HEK293 (cell line): Measurements from ENCODE around the gene ARHGAP27.

Experiments used
- CTCF ChIA-PET: fragments of 350-600 bp; formaldehyde crosslinking; extraction: SDS; loops from one replicate; lab custom pipeline; 2021; ENCODE audit warnings: antibody characterized with exemption; lab: Yijun Ruan, JAX
- POLR2A ChIA-PET: fragments of 300-600 bp; formaldehyde crosslinking; extraction: SDS; loops from one replicate; lab custom pipeline; 2020; ENCODE audit warnings: antibody characterized with exemption, inconsistent platforms; lab: Yijun Ruan, JAX
- H3K27ac ChIP-seq: fragments of 200-500 bp; sonication (Bioruptor generic); 2 replicates; pipeline ENCODE4 v1.5.1; 2014; ENCODE audit warnings: low read depth, low read length, control low read depth, inconsistent platforms; ENCODE audit errors: extremely low read depth
- H3K36me3 ChIP-seq, 2 experiments: fragments of 200-500 bp in 1 of 2; sonication (Bioruptor generic) in 1 of 2; 1 replicate in 1 of 2; 2 replicates in 1 of 2; pipeline ENCODE4 v1.5.1; 2014 to 2017; ENCODE audit warnings: inconsistent platforms in 2 of 2, low read length in 2 of 2; ENCODE audit not compliant: control insufficient read depth in 2 of 2, insufficient read depth in 1 of 2
- H3K4me1 ChIP-seq: fragments of 200-500 bp; sonication (Bioruptor generic); 2 replicates; pipeline ENCODE4 v1.5.1; 2014; ENCODE audit warnings: mild to moderate bottlenecking, low read length, inconsistent platforms; ENCODE audit not compliant: control insufficient read depth, insufficient read depth
- H3K4me3 ChIP-seq: 2 replicates; pipeline ENCODE4 v1.5.1; 2011; ENCODE audit warnings: low read depth, mild to moderate bottlenecking, control low read depth, low read length, moderate library complexity
- H3K9me3 ChIP-seq: fragments of 200-500 bp; sonication (Bioruptor generic); 2 replicates; pipeline ENCODE4 v1.5.1; 2014; ENCODE audit warnings: low read depth, low read length, inconsistent platforms; ENCODE audit not compliant: control insufficient read depth, insufficient read depth
- GLIS2 ChIP-seq: fragments of 450-650 bp; formaldehyde crosslinking; IDR thresholded peaks from 2 replicates; pipeline ENCODE4 v1.5.1; 2016; ENCODE audit warnings: missing biosample characterization, missing genetic modification characterization
- HOXA7 ChIP-seq: sonication (generic); formaldehyde crosslinking; IDR thresholded peaks from 2 replicates; pipeline ENCODE4 v1.8.1; 2022; ENCODE audit warnings: missing genetic modification reagents, borderline replicate concordance
- KLF10 ChIP-seq: fragments of 450-650 bp; IDR thresholded peaks from 2 replicates; pipeline ENCODE4 v1.5.1; 2018; ENCODE audit warnings: missing biosample characterization, mild to moderate bottlenecking, missing genetic modification characterization
- KLF7 ChIP-seq: fragments of 450-650 bp; formaldehyde crosslinking; IDR thresholded peaks from 2 replicates; pipeline ENCODE4 v1.5.1; 2016; ENCODE audit warnings: missing biosample characterization, missing genetic modification characterization, borderline replicate concordance
- SP3 ChIP-seq: fragments of 450-650 bp; formaldehyde crosslinking; IDR thresholded peaks from 2 replicates; pipeline ENCODE4 v1.5.1; 2016; ENCODE audit warnings: missing biosample characterization, missing genetic modification characterization
- SP7 ChIP-seq: fragments of 450-650 bp; formaldehyde crosslinking; IDR thresholded peaks from 2 replicates; pipeline ENCODE4 v1.5.1; 2016; ENCODE audit warnings: missing biosample characterization, missing genetic modification characterization
- ZBTB11 ChIP-seq: fragments of 450-650 bp; formaldehyde crosslinking; conservative IDR thresholded peaks from 2 replicates; pipeline ENCODE4 v1.5.1; 2016; ENCODE audit warnings: low read depth, missing biosample characterization, missing genetic modification characterization
- ZBTB6 ChIP-seq: fragments of 450-650 bp; formaldehyde crosslinking; IDR thresholded peaks from 2 replicates; pipeline ENCODE4 v1.5.1; 2017; ENCODE audit warnings: missing biosample characterization, missing genetic modification characterization
- ZEB2 ChIP-seq: fragments of 450-650 bp; formaldehyde crosslinking; IDR thresholded peaks from 2 replicates; pipeline ENCODE4 v1.5.1; 2016; ENCODE audit warnings: missing biosample characterization, missing genetic modification characterization
- ZNF140 ChIP-seq: fragments of 450-650 bp; formaldehyde crosslinking; IDR thresholded peaks from 2 replicates; pipeline ENCODE4 v1.5.1; 2016; ENCODE audit warnings: missing biosample characterization, missing genetic modification characterization
- ZNF174 ChIP-seq: fragments of 450-650 bp; formaldehyde crosslinking; IDR thresholded peaks from 2 replicates; pipeline ENCODE4 v1.5.0; 2017; ENCODE audit warnings: missing biosample characterization, mild to moderate bottlenecking, missing genetic modification characterization
- ZNF248 ChIP-seq: fragments of 450-650 bp; formaldehyde crosslinking; IDR thresholded peaks from 2 replicates; pipeline ENCODE4 v1.5.1; 2017; ENCODE audit warnings: missing biosample characterization, missing genetic modification characterization
- ZNF335 ChIP-seq: fragments of 450-650 bp; formaldehyde crosslinking; conservative IDR thresholded peaks from 2 replicates; pipeline ENCODE4 v1.5.1; 2016; ENCODE audit warnings: missing biosample characterization, missing genetic modification characterization
- ZNF362 ChIP-seq: fragments of 450-650 bp; formaldehyde crosslinking; IDR thresholded peaks from 2 replicates; pipeline ENCODE4 v1.5.1; 2016; ENCODE audit warnings: missing biosample characterization, missing genetic modification characterization
- ZNF391 ChIP-seq: fragments of 450-650 bp; formaldehyde crosslinking; IDR thresholded peaks from 2 replicates; pipeline ENCODE4 v1.5.1; 2016; ENCODE audit warnings: low read depth, missing biosample characterization, missing genetic modification characterization, borderline replicate concordance
- ZNF398 ChIP-seq: fragments of 450-650 bp; formaldehyde crosslinking; IDR thresholded peaks from 2 replicates; pipeline ENCODE4 v1.5.1; 2017; ENCODE audit warnings: missing biosample characterization, missing genetic modification characterization
- ZNF416 ChIP-seq: fragments of 450-650 bp; formaldehyde crosslinking; IDR thresholded peaks from 2 replicates; pipeline ENCODE4 v1.5.1; 2016; ENCODE audit warnings: missing biosample characterization, missing genetic modification characterization
- ZNF48 ChIP-seq: fragments of 450-650 bp; formaldehyde crosslinking; IDR thresholded peaks from 2 replicates; pipeline ENCODE4 v1.5.1; 2016; ENCODE audit warnings: missing biosample characterization, missing genetic modification characterization
- ZNF544 ChIP-seq: fragments of 450-650 bp; formaldehyde crosslinking; IDR thresholded peaks from 2 replicates; pipeline ENCODE4 v1.5.0; 2017; ENCODE audit warnings: missing biosample characterization, missing genetic modification characterization
- ZNF600 ChIP-seq: fragments of 450-650 bp; formaldehyde crosslinking; IDR thresholded peaks from 2 replicates; pipeline ENCODE4 v1.5.1; 2016; ENCODE audit warnings: missing biosample characterization, missing genetic modification characterization
- ZNF623 ChIP-seq: fragments of 450-650 bp; formaldehyde crosslinking; IDR thresholded peaks from 2 replicates; pipeline ENCODE4 v1.5.1; 2016; ENCODE audit warnings: missing biosample characterization, missing genetic modification characterization
- ZNF654 ChIP-seq: fragments of 450-650 bp; formaldehyde crosslinking; IDR thresholded peaks from 2 replicates; pipeline ENCODE4 v1.5.1; 2016; ENCODE audit warnings: low read depth, missing biosample characterization, missing genetic modification characterization
- ZNF664 ChIP-seq: fragments of 450-650 bp; formaldehyde crosslinking; IDR thresholded peaks from 2 replicates; pipeline ENCODE4 v1.5.1; 2016; ENCODE audit warnings: missing biosample characterization, missing genetic modification characterization
- ZNF692 ChIP-seq: fragments of 450-650 bp; formaldehyde crosslinking; IDR thresholded peaks from 2 replicates; pipeline ENCODE4 v1.5.1; 2016; ENCODE audit warnings: missing biosample characterization, missing genetic modification characterization
- ZNF701 ChIP-seq: fragments of 450-650 bp; formaldehyde crosslinking; IDR thresholded peaks from 2 replicates; pipeline ENCODE4 v1.5.1; 2016; ENCODE audit warnings: missing biosample characterization, missing genetic modification characterization
- ZNF768 ChIP-seq: fragments of 450-650 bp; formaldehyde crosslinking; IDR thresholded peaks from 2 replicates; pipeline ENCODE4 v1.5.1; 2018; ENCODE audit warnings: missing biosample characterization, mild to moderate bottlenecking, missing genetic modification characterization
- ZNF830 ChIP-seq: fragments of 450-650 bp; IDR thresholded peaks from 2 replicates; pipeline ENCODE4 v1.5.0; 2018; ENCODE audit warnings: missing biosample characterization, missing genetic modification characterization, low read depth, mild to moderate bottlenecking, moderate library complexity
- ZNF837 ChIP-seq: fragments of 450-650 bp; formaldehyde crosslinking; IDR thresholded peaks from 2 replicates; pipeline ENCODE4 v1.5.1; 2016; ENCODE audit warnings: missing biosample characterization, missing genetic modification characterization
- ZSCAN16 ChIP-seq: fragments of 450-650 bp; formaldehyde crosslinking; IDR thresholded peaks from 2 replicates; pipeline ENCODE4 v1.5.1; 2016; ENCODE audit warnings: missing biosample characterization, missing genetic modification characterization

The ARHGAP27 gene

GRCh38 chr17:45431531-45432404, 902 bp downstream of the ARHGAP27 start:
- Histone ChIP-seq H3K9me3 (no peaks in the 10 kb centered on the region), H3K4me3 (peak overlapping the region; percentile 52), H3K4me1 (peaks cover 2% of the 10 kb centered on the region; the same call in 1 of the 2 replicates), H3K36me3 (peaks cover 0 to 9% of the 10 kb centered on the region in 2 experiments; a peak in 2 of 3 replicates), H3K27ac (peak overlapping the region; percentile 16; the same call in 1 of the 2 replicates)
- POLR2A ChIA-PET: interaction anchor here (0.6 kb wide), 1 partner anchor 153 kb away, joined by 3 read pairs; no protein-coding TSS in a partner anchor
- CTCF ChIA-PET: interaction anchor here (0.7 kb wide), 2 partner anchors 14 to 46 kb away, joined by 5 to 6 read pairs; no protein-coding TSS in a partner anchor
- TF ChIP-seq ZNF692 (tag by site-specific recombination): no peak
- TF ChIP-seq ZNF248 (tag by site-specific recombination): no peak
- TF ChIP-seq KLF10 (tag by site-specific recombination): no peak
- peak; percentile 78 for TF ChIP-seq ZNF335 (tag by site-specific recombination)
- peak; percentile 33; the same call in 1 of the 2 replicates for TF ChIP-seq ZNF398 (tag by site-specific recombination)
- no peak for TF ChIP-seq ZNF174
- TF ChIP-seq SP3: peak; percentile 88
- TF ChIP-seq ZEB2 (tag by site-specific recombination): 0 out of 2 replicates have a peak, but pooled peaks have one; percentile 21
- TF ChIP-seq GLIS2 (tag by site-specific recombination): peak; percentile 79
- no peak for TF ChIP-seq ZBTB6 (tag by site-specific recombination)
- TF ChIP-seq ZNF654 (tag by site-specific recombination): no peak
- TF ChIP-seq ZNF664: no peak
- no peak for TF ChIP-seq ZNF140 (tag by site-specific recombination)
- TF ChIP-seq ZNF837 (tag by site-specific recombination): no peak
- TF ChIP-seq SP7 (tag by site-specific recombination): peak; percentile 50; the same call in 1 of the 2 replicates
- no peak for TF ChIP-seq ZNF48 (tag by site-specific recombination)
- TF ChIP-seq ZSCAN16 (tag by site-specific recombination): no peak
- no peak for TF ChIP-seq ZNF830 (tag by site-specific recombination)
- no peak for TF ChIP-seq ZNF768 (tag by site-specific recombination)
- TF ChIP-seq ZNF701: no peak
- TF ChIP-seq ZNF416 (tag by site-specific recombination): no peak
- TF ChIP-seq ZNF391 (tag by site-specific recombination): no peak
- no peak for TF ChIP-seq ZNF623 (tag by site-specific recombination)
- peak; percentile 89 for TF ChIP-seq ZNF600
- TF ChIP-seq HOXA7 (CRISPR knock-in tag): no peak
- no peak for TF ChIP-seq ZNF362 (tag by site-specific recombination)
- no peak for TF ChIP-seq ZNF544 (tag by site-specific recombination)
- peak; percentile 78; the same call in 1 of the 2 replicates for TF ChIP-seq KLF7 (tag by site-specific recombination)
- no peak for TF ChIP-seq ZBTB11
